ENCODE results near the gene MYBBP1A. TPM values are rescaled to one million over a fixed set of nuclear protein-coding genes. Genes with fewer than 3 reads are reported as not detected.
A peak's percentile ranks its signal among the peaks of the same experiment; 100 is the strongest.

Gene MYBBP1A
- total and polyA plus RNA-seq, 9 donors, result 12.7 to 71.4 (median 45.5) TPM

GRCh38 chr17:4594406-4594805 is 39.2 kb upstream of the MYBBP1A start:
- Histone ChIP-seq H3K4me3 (no peak overlapping the region), H3K27me3 (no peaks in the 10 kb centered on the region), H3K4me1 (ENCODE audit: insufficient read depth) (peaks cover 15% of the 10 kb centered on the region), H3K27ac (no peak overlapping the region), H3K36me3 (no peaks in the 10 kb centered on the region), H3K9me3 (no peaks in the 10 kb centered on the region)
- DNase-seq, result no peak
- 85 to 87% (median 87%) methylated on average over 7 of the region's 7 CpGs for WGBS, 3 donors
- intact Hi-C loops (cut with DNase I), result no loop called here
- no peak for TF ChIP-seq EP300 (IDR thresholded peaks at IDR 0.05)
- no peak for TF ChIP-seq POLR2A (IDR thresholded peaks at IDR 0.05)
- TF ChIP-seq CTCF (IDR thresholded peaks at IDR 0.05), result no peak

DNA sequence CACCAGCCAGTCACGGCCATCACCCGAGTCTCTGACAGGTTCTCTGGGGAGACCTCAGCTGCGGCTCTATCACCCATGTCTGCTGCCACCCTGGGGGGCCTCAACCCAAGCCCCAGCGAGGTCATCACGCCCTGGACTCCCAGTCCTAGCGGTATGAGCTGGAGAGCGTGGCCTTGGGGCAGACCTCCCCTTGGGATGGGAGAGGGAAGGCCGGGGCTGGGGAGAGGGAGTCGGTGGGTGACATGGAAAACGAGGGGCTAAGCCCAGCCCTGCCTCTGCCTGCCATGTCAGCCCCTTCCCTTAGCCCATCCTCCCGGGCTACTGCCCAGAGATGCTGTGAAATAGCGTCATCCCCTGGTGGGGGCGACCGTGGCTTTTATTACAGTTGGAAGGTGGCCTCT is 37.8 kb upstream of the MYBBP1A start:
- no peaks in the 10 kb centered on the region for H3K27me3 ChIP-seq
- H3K27ac ChIP-seq, result no peak overlapping the region
- H3K36me3 ChIP-seq, result no peaks in the 10 kb centered on the region
- H3K4me3 ChIP-seq, result no peak overlapping the region
- peaks cover 4% of the 10 kb centered on the region for H3K4me1 ChIP-seq (ENCODE audit: insufficient read depth)
- intact Hi-C loops (cut with DNase I), result no loop called here
- TF ChIP-seq EP300 (IDR thresholded peaks at IDR 0.05) (no peak), POLR2A (IDR thresholded peaks at IDR 0.05) (no peak), CTCF (IDR thresholded peaks at IDR 0.05) (no peak)
- WGBS, 3 donors, result 62 to 73% (median 66%) methylated on average over 12 to 14 of the region's 14 CpGs
- DNase-seq, result peak in 1 of 5 donors; percentile 47
- no peaks in the 10 kb centered on the region for H3K9me3 ChIP-seq

GRCh38 chr17:4592240-4593005 is 37.2 kb upstream of the MYBBP1A start:
- no peak for TF ChIP-seq POLR2A (IDR thresholded peaks at IDR 0.05)
- no peak for TF ChIP-seq CTCF (IDR thresholded peaks at IDR 0.05)
- no peak overlapping the region for H3K4me3 ChIP-seq
- no peak overlapping the region for H3K27ac ChIP-seq
- no peaks in the 10 kb centered on the region for H3K9me3 ChIP-seq
- H3K36me3 ChIP-seq, result no peaks in the 10 kb centered on the region
- no peak for DNase-seq
- 81 to 88% (median 84%) methylated on average over 11 of the region's 11 CpGs for WGBS, 3 donors
- intact Hi-C loops (cut with DNase I), result no loop called here
- peaks cover 3% of the 10 kb centered on the region for H3K4me1 ChIP-seq (ENCODE audit: insufficient read depth)
- H3K27me3 ChIP-seq, result no peaks in the 10 kb centered on the region

DNA sequence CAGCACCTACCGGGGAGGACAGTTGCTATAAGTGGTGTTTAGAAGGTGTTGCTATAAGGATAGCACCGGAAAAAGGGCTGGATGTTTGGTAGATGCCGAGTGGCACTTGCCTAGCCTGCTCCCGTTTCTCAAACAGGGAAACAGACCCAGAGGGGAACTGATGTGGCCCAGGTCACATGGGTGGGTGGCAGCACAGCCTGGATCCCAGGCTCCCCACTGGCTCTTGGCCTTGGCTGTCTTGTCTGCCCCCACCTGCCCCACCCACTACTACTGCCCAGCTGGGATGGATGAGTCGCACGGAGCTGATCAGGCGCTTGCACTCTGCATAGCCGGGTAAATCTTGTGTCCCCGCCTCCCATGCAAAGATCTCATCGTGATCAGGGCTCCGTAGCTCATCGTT is 36.3 kb upstream of the MYBBP1A start:
- DNase-seq, result peak in 2 of 5 donors; percentile 38 to 55
- H3K27ac ChIP-seq, result no peak overlapping the region
- TF ChIP-seq CTCF (IDR thresholded peaks at IDR 0.05) (no peak), POLR2A (IDR thresholded peaks at IDR 0.05) (no peak), EP300 (IDR thresholded peaks at IDR 0.05) (no peak)

More for the DNA sequence above, 36.3 kb upstream of the MYBBP1A start:
- H3K4me3 ChIP-seq, result no peak overlapping the region
- no peaks in the 10 kb centered on the region for H3K9me3 ChIP-seq
- H3K36me3 ChIP-seq, result no peaks in the 10 kb centered on the region
- H3K27me3 ChIP-seq, result no peaks in the 10 kb centered on the region
- WGBS, 3 donors, result 59 to 82% (median 61%) methylated on average over 10 to 12 of the region's 12 CpGs
- H3K4me1 ChIP-seq (ENCODE audit: insufficient read depth), result peaks cover 3% of the 10 kb centered on the region
- intact Hi-C loops (cut with DNase I), result no loop called here
